ENCODE data around the gene NEDD4L. TPM values are rescaled to one million over a fixed set of nuclear protein-coding genes. Genes with fewer than 3 reads are reported as not detected.
A peak's percentile ranks its signal among the peaks of the same experiment; 100 is the strongest.
"Not testable (repeated sequence)": the region's sequence is repeated elsewhere in the genome, so short reads cannot be mapped to it uniquely, and the experiment has no call there.

The NEDD4L gene
- 30.9 TPM for total RNA-seq

- ATAC-seq (peak; percentile 91), DNase-seq (ENCODE audit: low spot score) (peak; percentile 89)
- intact Hi-C loops (cut with DNase I): loop anchor here (5.0 kb wide), 1 partner anchor 74 kb away; no protein-coding TSS in a partner anchor
Observed at GRCh38 chr18:58043491-58044369, at the start of gene NEDD4L. Gene NEDD4L, plus strand, starts transcription at chr18:58044226. Its CDS starts 435 bp downstream, at chr18:58044661.

GRCh38 chr18:57995331-57995730, 48.7 kb upstream of the NEDD4L start:
- no peak for ATAC-seq
- intact Hi-C loops (cut with DNase I): no loop called here
- DNase-seq (ENCODE audit: low spot score): no peak

GRCh38 chr18:57996894-57997293, 47.1 kb upstream of the NEDD4L start:
- intact Hi-C loops (cut with DNase I); ATAC-seq; DNase-seq (ENCODE audit: low spot score): not testable (repeated sequence)

- intact Hi-C loops (cut with DNase I): no loop called here
- ATAC-seq (no peak), DNase-seq (ENCODE audit: low spot score) (no peak)
Observed at GRCh38 chr18:57997820-57998219, 46.2 kb upstream of the NEDD4L start.

- no peak for ATAC-seq
- no peak for DNase-seq (ENCODE audit: low spot score)
- intact Hi-C loops (cut with DNase I): no loop called here
Observed at GRCh38 chr18:57998461-57998860, 45.6 kb upstream of the NEDD4L start.

GRCh38 chr18:58004317-58004716, 39.7 kb upstream of the NEDD4L start:
- DNase-seq (ENCODE audit: low spot score) (no peak), ATAC-seq (no peak)
- intact Hi-C loops (cut with DNase I): no loop called here

DNA sequence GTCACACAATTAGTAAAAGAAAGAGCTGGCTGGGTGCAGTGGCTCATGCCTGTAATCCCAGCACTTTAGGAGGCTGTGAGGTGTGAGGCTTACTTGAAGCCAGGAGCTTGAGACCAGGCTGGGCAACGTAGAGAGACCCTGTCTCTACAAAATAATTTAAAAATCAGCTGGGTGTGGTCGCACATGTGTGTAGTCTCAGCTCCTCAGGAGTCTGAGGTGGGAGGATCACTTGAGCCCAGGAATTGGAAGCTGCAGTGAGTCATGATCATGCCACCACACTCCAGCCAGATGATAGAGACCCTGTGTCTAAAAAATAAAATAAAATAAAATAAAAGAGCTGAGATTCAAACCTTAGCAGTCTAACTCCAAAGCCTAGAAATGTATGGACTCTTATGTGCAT, 39.0 kb upstream of the NEDD4L start:
- no peak for DNase-seq (ENCODE audit: low spot score)
- no peak for ATAC-seq
- intact Hi-C loops (cut with DNase I): no loop called here

- DNase-seq (ENCODE audit: low spot score) (no peak), ATAC-seq (no peak)
- intact Hi-C loops (cut with DNase I): no loop called here
Observed at GRCh38 chr18:58005885-58006523, 38.0 kb upstream of the NEDD4L start.

DNA sequence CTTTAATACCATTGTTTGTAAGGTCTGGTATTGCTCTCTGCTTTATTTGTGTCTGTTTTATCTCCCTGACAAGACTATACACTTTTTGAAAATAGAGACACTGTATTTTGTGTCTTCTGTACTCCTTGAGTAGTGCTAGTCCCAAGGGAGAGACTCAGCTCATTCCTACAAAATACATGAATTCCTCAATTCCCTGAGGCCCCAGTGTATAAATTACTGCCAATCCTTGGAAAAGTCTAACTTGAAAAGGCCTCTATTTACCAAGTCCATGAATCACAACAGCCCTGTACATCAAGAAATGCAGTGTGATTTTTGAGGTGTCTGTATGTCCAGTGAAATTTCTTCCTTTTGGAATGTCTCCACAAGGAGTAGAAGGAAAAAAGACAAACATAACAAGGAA, 34.9 kb upstream of the NEDD4L start:
- DNase-seq (ENCODE audit: low spot score): no peak
- no peak for ATAC-seq
- intact Hi-C loops (cut with DNase I): no loop called here

DNA sequence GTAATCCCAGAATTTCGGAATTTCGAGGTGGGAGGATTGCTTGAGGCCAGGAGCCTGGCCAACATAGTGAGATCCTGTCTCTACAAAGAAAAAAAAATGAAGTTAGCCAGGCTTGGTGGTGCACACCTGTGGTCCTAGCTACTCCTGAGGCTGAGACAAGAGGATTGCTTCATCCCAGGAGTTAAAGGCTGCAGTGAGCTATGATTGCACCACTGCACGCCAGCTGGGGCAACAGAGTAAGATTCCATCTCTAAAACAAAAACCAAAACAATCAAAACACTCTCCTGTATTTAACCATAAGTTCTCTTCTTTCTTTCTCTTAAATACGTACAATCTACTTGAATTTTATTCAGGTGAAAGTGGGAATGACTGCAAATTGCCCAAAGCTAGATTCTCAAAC, 33.8 kb upstream of the NEDD4L start:
- no peak for ATAC-seq
- no peak for DNase-seq (ENCODE audit: low spot score)
- intact Hi-C loops (cut with DNase I): no loop called here

DNA sequence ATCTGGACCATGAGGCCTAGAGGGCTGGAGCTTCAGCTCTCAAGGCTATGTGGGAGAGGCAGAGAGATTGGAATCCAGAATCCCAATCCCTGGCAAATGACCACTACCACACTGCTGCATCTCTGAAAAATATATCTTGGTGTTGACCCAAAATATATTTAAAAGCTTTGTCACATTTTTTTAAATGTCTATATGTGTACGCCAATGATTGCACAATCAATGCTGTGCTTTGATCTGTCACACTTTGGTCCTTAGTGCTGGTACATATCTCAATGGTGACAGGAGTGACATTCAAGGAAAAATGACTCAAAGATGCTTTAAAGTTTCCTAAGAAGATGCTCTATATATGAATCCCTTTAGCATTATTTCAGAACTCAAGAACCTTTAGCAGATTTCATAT, 31.7 kb upstream of the NEDD4L start:
- no peak for DNase-seq (ENCODE audit: low spot score)
- ATAC-seq: no peak
- intact Hi-C loops (cut with DNase I): no loop called here

- ATAC-seq (no peak), DNase-seq (ENCODE audit: low spot score) (no peak)
- intact Hi-C loops (cut with DNase I): no loop called here
Observed at GRCh38 chr18:58013241-58014211, 30.5 kb upstream of the NEDD4L start.

- DNase-seq (ENCODE audit: low spot score): no peak
- peak; percentile 41 for ATAC-seq
- intact Hi-C loops (cut with DNase I): no loop called here
Observed at GRCh38 chr18:58015065-58015780, 28.8 kb upstream of the NEDD4L start.

- intact Hi-C loops (cut with DNase I): no loop called here
- ATAC-seq (no peak), DNase-seq (ENCODE audit: low spot score) (no peak)
Observed at GRCh38 chr18:58017267-58017666, 26.8 kb upstream of the NEDD4L start.

DNA sequence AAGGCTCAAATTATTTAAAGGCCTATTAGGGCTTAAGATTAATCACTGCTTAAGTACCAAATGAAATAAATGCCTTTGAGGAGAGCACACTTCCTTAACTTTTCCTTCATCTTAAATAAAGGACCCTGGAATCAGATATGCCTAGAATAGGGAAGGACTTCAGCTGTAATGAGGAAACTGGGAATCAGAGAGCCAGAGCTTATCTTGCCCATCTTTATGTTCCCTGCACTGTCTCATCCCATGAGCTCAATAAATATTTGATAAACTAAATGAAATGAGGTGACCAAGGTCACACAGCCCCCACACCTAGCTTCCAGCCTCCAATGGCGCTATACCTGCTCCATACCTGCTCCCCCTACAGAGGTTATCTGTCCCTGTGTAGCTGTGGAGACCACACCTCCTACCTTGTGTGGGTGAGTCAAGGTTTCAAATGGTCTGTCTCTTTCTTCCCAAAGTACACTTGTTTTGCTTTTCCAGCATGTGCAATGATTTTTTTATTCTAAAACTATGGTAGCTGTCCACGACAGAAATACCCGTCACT, 23.4 kb upstream of the NEDD4L start:
- ATAC-seq: no peak
- intact Hi-C loops (cut with DNase I): no loop called here
- no peak for DNase-seq (ENCODE audit: low spot score)

DNA sequence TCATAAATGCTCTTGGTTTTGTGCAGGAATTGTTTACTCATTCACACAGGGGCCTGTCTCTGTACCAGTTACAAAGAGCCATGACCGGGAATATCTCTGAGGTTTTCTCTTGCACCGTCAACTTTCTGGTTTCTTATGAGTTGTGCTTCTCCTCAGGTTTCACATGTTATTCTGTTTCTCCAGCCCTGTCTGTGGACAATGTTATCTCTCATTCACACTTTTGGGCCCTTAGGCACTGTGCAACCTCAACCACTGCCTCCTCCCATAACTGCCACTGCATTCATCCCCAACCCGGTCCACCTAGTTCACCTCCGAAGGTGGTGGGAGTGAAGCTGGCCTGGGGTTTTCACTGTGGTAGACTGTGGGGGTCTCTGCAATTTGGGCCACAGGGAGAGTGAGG, 22.5 kb upstream of the NEDD4L start:
- no peak for ATAC-seq
- intact Hi-C loops (cut with DNase I): no loop called here

DNA sequence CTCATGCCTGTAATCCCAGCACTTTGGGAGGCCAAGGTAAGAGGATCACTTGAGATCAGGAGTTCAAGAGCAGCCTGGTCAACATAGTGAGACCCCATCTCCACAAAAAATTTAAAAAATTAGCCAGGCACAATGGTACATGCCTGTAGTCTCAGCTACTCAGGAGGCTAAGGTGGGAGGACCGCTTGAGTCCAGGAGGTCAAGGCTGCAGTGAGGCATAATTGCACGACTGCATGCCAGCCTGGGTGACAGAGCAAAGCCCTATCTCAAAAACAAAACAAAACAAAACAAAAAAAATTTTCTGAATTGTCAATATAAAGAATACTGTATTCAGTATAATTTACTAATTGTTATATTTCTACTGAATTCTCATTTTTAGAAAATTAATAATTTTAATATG, 20.9 kb upstream of the NEDD4L start:
- intact Hi-C loops (cut with DNase I): no loop called here
- ATAC-seq (no peak), DNase-seq (ENCODE audit: low spot score) (no peak)

More for the DNA sequence above, 22.5 kb upstream of the NEDD4L start:
- DNase-seq (ENCODE audit: low spot score): no peak

DNA sequence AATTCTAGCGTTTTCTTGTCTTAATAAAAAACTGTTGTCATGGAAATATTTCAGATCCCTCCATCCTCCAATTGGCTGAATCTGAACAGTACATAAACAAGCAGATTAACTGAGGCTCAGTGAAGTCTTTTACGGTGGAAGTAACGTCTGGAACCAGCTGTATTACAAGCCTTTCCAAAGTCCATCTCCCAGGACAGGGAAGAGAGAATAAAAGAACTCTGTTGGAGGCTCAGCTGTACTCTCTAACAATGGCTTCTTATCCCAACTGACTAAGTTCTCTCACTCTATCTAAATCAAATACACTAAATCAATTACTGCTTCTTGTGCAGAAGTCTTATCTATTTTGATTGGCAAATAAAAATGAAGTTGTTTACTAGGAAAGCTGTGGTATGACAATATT, 19.9 kb upstream of the NEDD4L start:
- ATAC-seq (peak; percentile 85), DNase-seq (ENCODE audit: low spot score) (no peak)
- intact Hi-C loops (cut with DNase I): no loop called here
